K562 (cell line): ENCODE results near the gene PRKAR1B. TPM values are rescaled to one million over a fixed set of nuclear protein-coding genes. Genes with fewer than 3 reads are reported as not detected.

ENCODE experiments used
- CGGBP1 ChIP-seq: fragments of 250-450 bp; sonication (Bioruptor Pico); IDR thresholded peaks from 2 replicates; pipeline ENCODE4 v1.9.0; 2021; ENCODE audit warnings: mild to moderate bottlenecking
- HMBOX1 ChIP-seq: sonication (generic); IDR thresholded peaks from 2 replicates; pipeline ENCODE4 v1.6.1; 2016
- KDM1A ChIP-seq, 2 experiments: fragments of 450-650 bp; IDR thresholded peaks; 2 replicates each; pipeline ENCODE4 v1.6.1; 2016; ENCODE audit warnings: mild to moderate bottlenecking in 2 of 2
- MCM3 ChIP-seq: fragments of 450-650 bp; IDR thresholded peaks from 2 replicates; pipeline ENCODE4 v1.6.1; 2016
- NFE2 ChIP-seq: IDR thresholded peaks from 2 replicates; pipeline ENCODE4 v1.6.1; 2014; ENCODE audit warnings: antibody characterized with exemption, low read depth
- PATZ1 ChIP-seq: fragments of 250-450 bp; sonication (Bioruptor Pico); IDR thresholded peaks from 2 replicates; pipeline ENCODE4 v1.5.0; 2020; ENCODE audit warnings: mild to moderate bottlenecking, borderline replicate concordance
- PRMT5 ChIP-seq: sonication (generic); formaldehyde crosslinking; IDR thresholded peaks from 2 replicates; pipeline ENCODE4 v1.5.0; 2020; ENCODE audit warnings: missing genetic modification reagents
- RFX5 ChIP-seq: IDR thresholded peaks from 2 replicates; pipeline ENCODE4 v1.6.1; 2011; ENCODE audit warnings: low read depth, mild to moderate bottlenecking, improper control_type of control experiment, low read length
- SFPQ ChIP-seq: fragments of 200-400 bp; formaldehyde crosslinking; IDR thresholded peaks from 2 replicates; pipeline ENCODE4 v1.6.1; 2017; ENCODE audit warnings: mild to moderate bottlenecking, low read depth, low read length, moderate library complexity
- STAT5B ChIP-seq: fragments of 250-450 bp; sonication (Bioruptor Pico); IDR thresholded peaks from 2 replicates; pipeline ENCODE4 v1.8.0; 2021; ENCODE audit warnings: mild to moderate bottlenecking, inconsistent platforms
- ZBTB11 ChIP-seq, 3 experiments: fragments of 200-800 bp in 1 of 3; fragments of 250-450 bp in 1 of 3; fragments of 450-650 bp in 1 of 3; sonication (Bioruptor Pico) in 1 of 3; sonication (Bioruptor generic) in 1 of 3; formaldehyde crosslinking in 1 of 3; IDR thresholded peaks; 2 replicates each; pipeline versions ENCODE4 v1.6.1 to v1.8.0; 2016 to 2022; ENCODE audit warnings: mild to moderate bottlenecking in 2 of 3, missing genetic modification characterization in 2 of 3, missing compliant biosample characterization in 1 of 3, moderate library complexity in 1 of 3
- ZEB2 ChIP-seq: fragments of 450-650 bp; IDR thresholded peaks from 2 replicates; pipeline ENCODE4 v1.6.1; 2016
- ZFP91 ChIP-seq: sonication (generic); formaldehyde crosslinking; IDR thresholded peaks from 2 replicates; pipeline ENCODE4 v1.8.0; 2022; ENCODE audit warnings: mild to moderate bottlenecking, missing genetic modification reagents
- ZKSCAN8 ChIP-seq: fragments of 200-800 bp; sonication (Bioruptor generic); IDR thresholded peaks from 2 replicates; pipeline ENCODE4 v1.6.1; 2016; ENCODE audit warnings: missing genetic modification characterization, missing compliant biosample characterization
- ZNF12 ChIP-seq: sonication (generic); formaldehyde crosslinking; IDR thresholded peaks from 2 replicates; pipeline ENCODE4 v1.4.0; 2020; ENCODE audit warnings: mild to moderate bottlenecking, missing genetic modification reagents
- ZNF408 ChIP-seq: fragments of 250-450 bp; sonication (Bioruptor Pico); IDR thresholded peaks from 2 replicates; pipeline ENCODE4 v1.4.0; 2020; ENCODE audit warnings: low read depth, mild to moderate bottlenecking, moderate library complexity
- ZNF445 ChIP-seq: fragments of 250-450 bp; sonication (Bioruptor Pico); IDR thresholded peaks from 2 replicates; pipeline ENCODE4 v1.4.0; 2020; ENCODE audit warnings: low read depth, mild to moderate bottlenecking, moderate library complexity
- polyA plus RNA-seq, 8 experiments: library from polyadenylated mRNA; depleted of rRNA in 4 of 8; stranded (reverse) in 5 of 8; unstranded in 3 of 8; fragments of >200 nt; fragmentation: Nextera tagmentation in 2 of 8; fragmentation: Illumina TruSeq in 1 of 8; extraction: Ambion mirVana in 2 of 8; extraction: Trizol in 1 of 8; gene quantifications; 2 replicates each; pipeline versions ENCODE4 v1.2.1 to v1.2.3, GENCODE V29; 2011 to 2014; ENCODE audit warnings: inconsistent platforms in 1 of 8, missing spikeins in 1 of 8
- total RNA-seq, 7 experiments: library from RNA; depleted of rRNA in 6 of 7; stranded (reverse); fragments of >200 nt in 6 of 7; fragmentation: Illumina TruSeq in 2 of 7; extraction: Trizol in 2 of 7; gene quantifications; 2 replicates each; pipeline versions ENCODE4 v1.2.1 to v1.2.3, GENCODE V29; 2011 to 2021; ENCODE audit warnings: low replicate concordance in 1 of 7

PRKAR1B gene
- total and polyA plus RNA-seq, 9 of the 15 experiments (the other 6 are each of a cell fraction or from before 2014, with no cell fraction given) = 0.99 to 30.5 (median 12.7) TPM

- TF ChIP-seq SFPQ (no peak), ZNF445 (CRISPR knock-in tag) (no peak), PRMT5 (CRISPR knock-in tag) (no peak), NFE2 (no peak), CGGBP1 (CRISPR knock-in tag) (no peak), HMBOX1 (no peak), RFX5 (no peak), ZNF12 (CRISPR knock-in tag) (no peak), ZEB2 (no peak), KDM1A (IDR thresholded peaks at IDR 0.05) (no peak), ZBTB11 (CRISPR knock-in tag; IDR thresholded peaks at IDR 0.05) (no peak; a peak in 1 of 6 replicates), ZKSCAN8 (CRISPR knock-in tag) (0 out of 2 replicates have a peak, but pooled peaks have one; percentile 25), ZFP91 (CRISPR knock-in tag) (no peak), ZNF408 (CRISPR knock-in tag) (no peak), PATZ1 (no peak), MCM3 (no peak), STAT5B (CRISPR knock-in tag) (no peak)
Measured at GRCh38 chr7:602341-603141, 124.5 kb downstream of the PRKAR1B start (continued).
